ENCODE measurements around the gene TEX101.

TEX101 gene

GRCh38 chr19:43452582-43452981 is 37.9 kb downstream of the TEX101 start:
- TF ChIP-seq MYC (IDR thresholded peaks at IDR 0.05; ENCODE audit: low read depth, low read length): no peak
- no peak for TF ChIP-seq POLR2A (IDR thresholded peaks at IDR 0.05; ENCODE audit: extremely low read depth, insufficient read length)
- TF ChIP-seq MAX (IDR thresholded peaks at IDR 0.05; ENCODE audit: low read depth, low read length): no peak
- no peak overlapping the region for H3K4me3 ChIP-seq (ENCODE audit: low read depth, low read length)
- DNase-seq (ENCODE audit: low read depth): no peak

GRCh38 chr19:43454031-43454430 is 39.3 kb downstream of the TEX101 start:
- no peak for DNase-seq (ENCODE audit: low read depth)
- H3K4me3 ChIP-seq (ENCODE audit: low read depth, low read length): no peak overlapping the region
- TF ChIP-seq MYC (IDR thresholded peaks at IDR 0.05; ENCODE audit: low read depth, low read length) (no peak), CTCF (IDR thresholded peaks at IDR 0.05; ENCODE audit: low read depth, low read length) (no peak), POLR2A (IDR thresholded peaks at IDR 0.05; ENCODE audit: extremely low read depth, insufficient read length) (no peak), MAX (IDR thresholded peaks at IDR 0.05; ENCODE audit: low read depth, low read length) (no peak)

GRCh38 chr19:43455321-43456113 is 40.8 kb downstream of the TEX101 start:
- H3K4me3 ChIP-seq (ENCODE audit: low read depth, low read length): no peak overlapping the region
- no peak for DNase-seq (ENCODE audit: low read depth)
- TF ChIP-seq MYC (IDR thresholded peaks at IDR 0.05; ENCODE audit: low read depth, low read length) (no peak), CTCF (IDR thresholded peaks at IDR 0.05; ENCODE audit: low read depth, low read length) (no peak), POLR2A (IDR thresholded peaks at IDR 0.05; ENCODE audit: extremely low read depth, insufficient read length) (no peak), MAX (IDR thresholded peaks at IDR 0.05; ENCODE audit: low read depth, low read length) (no peak)

- no peak for TF ChIP-seq MYC (IDR thresholded peaks at IDR 0.05; ENCODE audit: low read depth, low read length)
- no peak for TF ChIP-seq POLR2A (IDR thresholded peaks at IDR 0.05; ENCODE audit: extremely low read depth, insufficient read length)
- TF ChIP-seq CTCF (IDR thresholded peaks at IDR 0.05; ENCODE audit: low read depth, low read length): no peak
- TF ChIP-seq MAX (IDR thresholded peaks at IDR 0.05; ENCODE audit: low read depth, low read length): no peak
- no peak for DNase-seq (ENCODE audit: low read depth)
- H3K4me3 ChIP-seq (ENCODE audit: low read depth, low read length): no peak overlapping the region
Measured at GRCh38 chr19:43457809-43458208, 43.1 kb downstream of the TEX101 start.

- H3K4me3 ChIP-seq (ENCODE audit: low read depth, low read length): no peak overlapping the region
- DNase-seq (ENCODE audit: low read depth): no peak
- TF ChIP-seq MYC (IDR thresholded peaks at IDR 0.05; ENCODE audit: low read depth, low read length) (no peak), POLR2A (IDR thresholded peaks at IDR 0.05; ENCODE audit: extremely low read depth, insufficient read length) (no peak), CTCF (IDR thresholded peaks at IDR 0.05; ENCODE audit: low read depth, low read length) (no peak), MAX (IDR thresholded peaks at IDR 0.05; ENCODE audit: low read depth, low read length) (no peak)
Measured at GRCh38 chr19:43460362-43461016, 45.8 kb downstream of the TEX101 start.

- TF ChIP-seq CTCF (IDR thresholded peaks at IDR 0.05; ENCODE audit: low read depth, low read length) (no peak), POLR2A (IDR thresholded peaks at IDR 0.05; ENCODE audit: extremely low read depth, insufficient read length) (no peak), MYC (IDR thresholded peaks at IDR 0.05; ENCODE audit: low read depth, low read length) (no peak), MAX (IDR thresholded peaks at IDR 0.05; ENCODE audit: low read depth, low read length) (no peak)
- no peak overlapping the region for H3K4me3 ChIP-seq (ENCODE audit: low read depth, low read length)
- no peak for DNase-seq (ENCODE audit: low read depth)
Measured at GRCh38 chr19:43461303-43461702, 46.6 kb downstream of the TEX101 start.

Data from NB4 (cell line).